ENCODE measurements around the gene RNF123.

GRCh38 chr3:49661281-49661680, 28.1 kb upstream of the RNF123 start:
- TF ChIP-seq CTCF (IDR thresholded peaks at IDR 0.05) (no peak), EP300 (IDR thresholded peaks at IDR 0.05) (no peak), POLR2AphosphoS5 (IDR thresholded peaks at IDR 0.05) (no peak), POLR2A (IDR thresholded peaks at IDR 0.05) (no peak)
